ENCODE measurements around the gene CFAP141.

DNA sequence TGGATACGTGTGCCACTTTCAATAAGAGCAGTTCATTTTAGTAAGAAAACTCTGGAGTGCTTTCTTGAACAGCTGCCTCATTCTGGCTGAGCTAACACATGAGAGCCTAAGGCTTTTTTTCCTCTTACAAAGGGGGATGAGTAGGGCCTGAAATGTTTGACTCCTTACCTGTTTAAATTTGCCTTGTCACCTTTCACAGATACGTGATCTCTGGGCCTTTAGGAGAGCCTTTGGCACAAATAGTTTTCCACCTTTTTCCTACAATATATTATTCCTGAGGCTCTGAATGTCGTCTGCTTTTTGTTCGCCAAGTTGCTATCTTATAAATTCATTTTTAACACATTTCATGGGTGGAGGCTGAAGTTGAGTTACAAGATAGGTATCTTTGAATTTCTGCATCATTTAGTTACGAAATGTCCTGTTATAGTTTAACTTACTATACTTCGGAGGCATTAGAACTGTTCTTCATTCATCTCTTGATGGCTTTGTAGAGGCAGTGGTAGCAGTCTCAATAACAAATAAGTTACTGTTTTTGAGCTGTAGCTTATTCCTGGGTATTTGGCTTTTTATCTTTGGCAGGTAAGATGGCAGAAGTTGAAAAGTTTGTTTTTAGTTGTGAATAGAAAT lies 31.9 kb upstream of the CFAP141 start:
- TF ChIP-seq ZNF546 (CRISPR knock-in tag; conservative IDR thresholded peaks at IDR 0.05) (no peak), TCF7 (IDR thresholded peaks at IDR 0.05; ENCODE audit: low read depth) (no peak), ZNF614 (CRISPR knock-in tag; IDR thresholded peaks at IDR 0.05; ENCODE audit: borderline replicate concordance) (no peak), MED1 (CRISPR knock-in tag; IDR thresholded peaks at IDR 0.05) (no peak; the same call in 1 of the 2 replicates)
- TF ChIP-seq, protein P1, sequence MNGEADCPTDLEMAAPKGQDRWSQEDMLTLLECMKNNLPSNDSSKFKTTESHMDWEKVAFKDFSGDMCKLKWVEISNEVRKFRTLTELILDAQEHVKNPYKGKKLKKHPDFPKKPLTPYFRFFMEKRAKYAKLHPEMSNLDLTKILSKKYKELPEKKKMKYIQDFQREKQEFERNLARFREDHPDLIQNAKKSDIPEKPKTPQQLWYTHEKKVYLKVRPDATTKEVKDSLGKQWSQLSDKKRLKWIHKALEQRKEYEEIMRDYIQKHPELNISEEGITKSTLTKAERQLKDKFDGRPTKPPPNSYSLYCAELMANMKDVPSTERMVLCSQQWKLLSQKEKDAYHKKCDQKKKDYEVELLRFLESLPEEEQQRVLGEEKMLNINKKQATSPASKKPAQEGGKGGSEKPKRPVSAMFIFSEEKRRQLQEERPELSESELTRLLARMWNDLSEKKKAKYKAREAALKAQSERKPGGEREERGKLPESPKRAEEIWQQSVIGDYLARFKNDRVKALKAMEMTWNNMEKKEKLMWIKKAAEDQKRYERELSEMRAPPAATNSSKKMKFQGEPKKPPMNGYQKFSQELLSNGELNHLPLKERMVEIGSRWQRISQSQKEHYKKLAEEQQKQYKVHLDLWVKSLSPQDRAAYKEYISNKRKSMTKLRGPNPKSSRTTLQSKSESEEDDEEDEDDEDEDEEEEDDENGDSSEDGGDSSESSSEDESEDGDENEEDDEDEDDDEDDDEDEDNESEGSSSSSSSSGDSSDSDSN (CRISPR knock-in tag; IDR thresholded peaks at IDR 0.05), result no peak

Data from HepG2 (cell line).